HepG2 (cell line): Measurements from ENCODE around the gene FABP1. TPM values are rescaled to one million over a fixed set of nuclear protein-coding genes. Genes with fewer than 3 reads are reported as not detected.

Source experiments
- ADNP ChIP-seq: sonication (generic); formaldehyde crosslinking; IDR thresholded peaks from 2 replicates; pipeline ENCODE4 v1.4.0; 2020; ENCODE audit warnings: missing genetic modification reagents
- ATM ChIP-seq: fragments of 450-650 bp; IDR thresholded peaks from 2 replicates; pipeline ENCODE4 v1.7.1; 2017; ENCODE audit warnings: mild to moderate bottlenecking, borderline replicate concordance
- CEBPG ChIP-seq: IDR thresholded peaks from 2 replicates; pipeline ENCODE4 v1.6.1; 2016
- CHD4 ChIP-seq: fragments of 200-600 bp; sonication (generic); IDR thresholded peaks from 2 replicates; pipeline ENCODE4 v1.7.0; 2017; ENCODE audit warnings: mild to moderate bottlenecking, low read length, borderline replicate concordance
- GZF1 ChIP-seq: sonication (generic); formaldehyde crosslinking; IDR thresholded peaks from 2 replicates; pipeline ENCODE4 v1.5.1; 2020; ENCODE audit warnings: mild to moderate bottlenecking, missing genetic modification reagents
- HNRNPK ChIP-seq: fragments of 200-400 bp; formaldehyde crosslinking; IDR thresholded peaks from 2 replicates; pipeline ENCODE4 v1.6.1; 2018; ENCODE audit warnings: low read length, low read depth, moderate library complexity, mild to moderate bottlenecking; ENCODE audit not compliant: poor library complexity, severe bottlenecking
- HOXA7 ChIP-seq: sonication (generic); formaldehyde crosslinking; IDR thresholded peaks from 2 replicates; pipeline ENCODE4 v1.8.1; 2022; ENCODE audit warnings: mild to moderate bottlenecking, missing genetic modification reagents, moderate library complexity
- MAX ChIP-seq: IDR thresholded peaks from 2 replicates; pipeline ENCODE4 v1.6.1; 2012; ENCODE audit warnings: inconsistent platforms
- MIER2 ChIP-seq: IDR thresholded peaks from 2 replicates; pipeline ENCODE4 v1.6.1; 2016; ENCODE audit warnings: missing biosample characterization, missing genetic modification reagents
- POGZ ChIP-seq: sonication (generic); formaldehyde crosslinking; IDR thresholded peaks from 2 replicates; pipeline ENCODE4 v1.4.0; 2020; ENCODE audit warnings: mild to moderate bottlenecking, missing genetic modification reagents
- RCOR2 ChIP-seq: IDR thresholded peaks from 2 replicates; pipeline ENCODE4 v1.6.1; 2016; ENCODE audit warnings: missing biosample characterization, missing genetic modification reagents
- REL ChIP-seq: sonication (generic); formaldehyde crosslinking; conservative IDR thresholded peaks from 2 replicates; pipeline ENCODE4 v1.8.0; 2022; ENCODE audit warnings: mild to moderate bottlenecking, missing genetic modification reagents, moderate library complexity
- RFX1 ChIP-seq: fragments of 450-650 bp; IDR thresholded peaks from 2 replicates; pipeline ENCODE4 v1.6.1; 2017
- RFXAP ChIP-seq: sonication (generic); formaldehyde crosslinking; IDR thresholded peaks from 2 replicates; pipeline ENCODE4 v1.4.0; 2020; ENCODE audit warnings: missing genetic modification reagents, borderline replicate concordance
- SMAD3 ChIP-seq: sonication (generic); formaldehyde crosslinking; IDR thresholded peaks from 2 replicates; pipeline ENCODE4 v1.4.0; 2020; ENCODE audit warnings: missing genetic modification reagents
- SRSF1 ChIP-seq: fragments of 200-400 bp; formaldehyde crosslinking; optimal IDR thresholded peaks from 2 replicates; pipeline ENCODE3; 2017; ENCODE audit warnings: mild to moderate bottlenecking, low read depth, low read length, moderate library complexity
- WIZ ChIP-seq: sonication (generic); formaldehyde crosslinking; IDR thresholded peaks from 2 replicates; pipeline ENCODE4 v1.5.1; 2020; ENCODE audit warnings: mild to moderate bottlenecking, missing genetic modification reagents
- ZC3H13 ChIP-seq: sonication (generic); formaldehyde crosslinking; IDR thresholded peaks from 2 replicates; pipeline ENCODE4 v1.8.1; 2023; ENCODE audit warnings: mild to moderate bottlenecking, missing genetic modification reagents, moderate library complexity
- ZFP41 ChIP-seq: sonication (generic); formaldehyde crosslinking; IDR thresholded peaks from 2 replicates; pipeline ENCODE4 v1.4.0; 2020; ENCODE audit warnings: mild to moderate bottlenecking, missing genetic modification reagents, borderline replicate concordance
- ZMYM3 ChIP-seq: sonication (generic); formaldehyde crosslinking; IDR thresholded peaks from 2 replicates; pipeline ENCODE4 v1.5.1; 2020; ENCODE audit warnings: mild to moderate bottlenecking, missing genetic modification reagents
- ZNF205 ChIP-seq: IDR thresholded peaks from 2 replicates; pipeline ENCODE4 v1.6.1; 2018; ENCODE audit warnings: missing biosample characterization, missing genetic modification reagents
- ZNF382 ChIP-seq: sonication (generic); formaldehyde crosslinking; IDR thresholded peaks from 2 replicates; pipeline ENCODE4 v1.5.0; 2020; ENCODE audit warnings: missing genetic modification reagents, mild to moderate bottlenecking, borderline replicate concordance
- ZNF430 ChIP-seq: sonication (generic); formaldehyde crosslinking; IDR thresholded peaks from 2 replicates; pipeline ENCODE4 v1.9.0; 2021; ENCODE audit warnings: mild to moderate bottlenecking, missing genetic modification reagents
- ZNF484 ChIP-seq: sonication (generic); formaldehyde crosslinking; IDR thresholded peaks from 2 replicates; pipeline ENCODE4 v1.5.1; 2020; ENCODE audit warnings: mild to moderate bottlenecking, low read depth, missing genetic modification reagents, borderline replicate concordance
- ZNF501 ChIP-seq: sonication (generic); formaldehyde crosslinking; IDR thresholded peaks from 2 replicates; pipeline ENCODE4 v1.5.1; 2020; ENCODE audit warnings: mild to moderate bottlenecking, moderate library complexity, missing genetic modification reagents
- ZNF629 ChIP-seq: sonication (generic); formaldehyde crosslinking; conservative IDR thresholded peaks from 2 replicates; pipeline ENCODE4 v1.5.0; 2020; ENCODE audit warnings: missing genetic modification reagents
- ZNF670 ChIP-seq: sonication (generic); formaldehyde crosslinking; IDR thresholded peaks from 2 replicates; pipeline ENCODE4 v1.8.0; 2022; ENCODE audit warnings: mild to moderate bottlenecking, missing genetic modification reagents, borderline replicate concordance
- ZNF672 ChIP-seq: sonication (generic); formaldehyde crosslinking; IDR thresholded peaks from 2 replicates; pipeline ENCODE4 v1.8.1; 2022; ENCODE audit warnings: missing genetic modification reagents
- ZNF761 ChIP-seq: sonication (generic); formaldehyde crosslinking; conservative IDR thresholded peaks from 2 replicates; pipeline ENCODE4 v1.4.0; 2020; ENCODE audit warnings: mild to moderate bottlenecking, missing genetic modification reagents
- ZSCAN22 ChIP-seq: sonication (generic); formaldehyde crosslinking; IDR thresholded peaks from 2 replicates; pipeline ENCODE4 v1.4.0; 2020; ENCODE audit warnings: mild to moderate bottlenecking, missing genetic modification reagents
- polyA plus RNA-seq, 8 experiments: library from polyadenylated mRNA; depleted of rRNA in 3 of 8; stranded (reverse) in 7 of 8; unstranded in 1 of 8; fragments of >200 nt; fragmentation: Illumina TruSeq in 4 of 8; extraction: Trizol in 4 of 8; gene quantifications; 2 replicates each; pipeline versions ENCODE4 v1.2.1 to v1.2.3, GENCODE V29; 2011 to 2016; ENCODE audit warnings: low read depth in 4 of 8, missing spikeins in 1 of 8, mixed read lengths in 1 of 8; ENCODE audit not compliant: insufficient read depth in 1 of 8
- total RNA-seq, 5 experiments: library from RNA; depleted of rRNA; stranded (reverse); fragments of >200 nt; fragmentation: Illumina TruSeq; extraction: Trizol; gene quantifications; 2 replicates each; pipeline ENCODE4 v1.2.3, GENCODE V29; 2016; ENCODE audit warnings: low read depth in 1 of 5
- TF ChIP-seq, protein P1 (sequence below): sonication (generic); formaldehyde crosslinking; IDR thresholded peaks from 2 replicates; pipeline ENCODE4 v1.4.0; 2020; ENCODE audit warnings: low read depth, mild to moderate bottlenecking, missing genetic modification reagents
- TF ChIP-seq, protein P2 (sequence below): IDR thresholded peaks from 2 replicates; pipeline ENCODE4 v1.6.1; 2016; ENCODE audit warnings: mild to moderate bottlenecking

The FABP1 gene
- total and polyA plus RNA-seq, 2 of the 13 experiments (the other 11 are each of a cell fraction or from before 2014, with no cell fraction given), result 644 to 1,608 TPM

- TF ChIP-seq CHD4 (peak; percentile 96), ZNF761 (CRISPR knock-in tag) (no peak), ZNF205 (CRISPR knock-in tag) (no peak), REL (CRISPR knock-in tag) (no peak), ATM (no peak), ZNF672 (no peak), ZNF484 (CRISPR knock-in tag) (no peak), ZNF430 (CRISPR knock-in tag) (no peak), HNRNPK (no peak), ZSCAN22 (no peak), ZFP41 (CRISPR knock-in tag) (no peak), ZNF501 (CRISPR knock-in tag) (0 out of 2 replicates have a peak, but pooled peaks have one; percentile 13), ADNP (0 out of 2 replicates have a peak, but pooled peaks have one; percentile 49), WIZ (CRISPR knock-in tag) (no peak), SMAD3 (CRISPR knock-in tag) (no peak), SRSF1 (no peak), ZNF670 (CRISPR knock-in tag) (no peak), RFX1 (no peak), ZC3H13 (CRISPR knock-in tag) (no peak), RCOR2 (CRISPR knock-in tag) (peak; percentile 84; the same call in 1 of the 2 replicates), MIER2 (no peak), MAX (peak; percentile 40; the same call in 1 of the 2 replicates), ZNF629 (CRISPR knock-in tag) (peak; percentile 99), RFXAP (CRISPR knock-in tag) (no peak), ZNF382 (CRISPR knock-in tag) (no peak), CEBPG (CRISPR knock-in tag) (0 out of 2 replicates have a peak, but pooled peaks have one; percentile 10), ZMYM3 (CRISPR knock-in tag) (peak; percentile 98), GZF1 (no peak), POGZ (CRISPR knock-in tag) (0 out of 2 replicates have a peak, but pooled peaks have one; percentile 5), HOXA7 (CRISPR knock-in tag) (no peak)
- TF ChIP-seq, protein P1, sequence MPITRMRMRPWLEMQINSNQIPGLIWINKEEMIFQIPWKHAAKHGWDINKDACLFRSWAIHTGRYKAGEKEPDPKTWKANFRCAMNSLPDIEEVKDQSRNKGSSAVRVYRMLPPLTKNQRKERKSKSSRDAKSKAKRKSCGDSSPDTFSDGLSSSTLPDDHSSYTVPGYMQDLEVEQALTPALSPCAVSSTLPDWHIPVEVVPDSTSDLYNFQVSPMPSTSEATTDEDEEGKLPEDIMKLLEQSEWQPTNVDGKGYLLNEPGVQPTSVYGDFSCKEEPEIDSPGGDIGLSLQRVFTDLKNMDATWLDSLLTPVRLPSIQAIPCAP (CRISPR knock-in tag), result no peak
- TF ChIP-seq, protein P2, sequence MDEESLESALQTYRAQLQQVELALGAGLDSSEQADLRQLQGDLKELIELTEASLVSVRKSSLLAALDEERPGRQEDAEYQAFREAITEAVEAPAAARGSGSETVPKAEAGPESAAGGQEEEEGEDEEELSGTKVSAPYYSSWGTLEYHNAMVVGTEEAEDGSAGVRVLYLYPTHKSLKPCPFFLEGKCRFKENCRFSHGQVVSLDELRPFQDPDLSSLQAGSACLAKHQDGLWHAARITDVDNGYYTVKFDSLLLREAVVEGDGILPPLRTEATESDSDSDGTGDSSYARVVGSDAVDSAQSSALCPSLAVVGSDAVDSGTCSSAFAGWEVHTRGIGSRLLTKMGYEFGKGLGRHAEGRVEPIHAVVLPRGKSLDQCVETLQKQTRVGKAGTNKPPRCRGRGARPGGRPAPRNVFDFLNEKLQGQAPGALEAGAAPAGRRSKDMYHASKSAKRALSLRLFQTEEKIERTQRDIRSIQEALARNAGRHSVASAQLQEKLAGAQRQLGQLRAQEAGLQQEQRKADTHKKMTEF (CRISPR knock-in tag), result no peak
These were observed 4.1 kb upstream of the FABP1 start (continued) for GRCh38 chr2:88131999-88132368.
